HepG2 (cell line): Measurements from ENCODE around the gene MTF2. TPM values are rescaled to one million over a fixed set of nuclear protein-coding genes. Genes with fewer than 3 reads are reported as not detected.

ENCODE experiments used
- ATAC-seq: fragments of 200-7000 bp; cut with Tn5 transposase; 3 replicates; pipeline ENCODE4 v1.9.1; 2020; ENCODE audit warnings: mild to moderate bottlenecking, moderate library complexity
- BruUV-seq: library from RNA; stranded (reverse); fragments of 400-500 nt; replicated peaks from 2 replicates; lab custom pipeline; 2021; lab: Mats Ljungman, UMichigan
- CTCF ChIA-PET: fragments of 300-600 bp; formaldehyde crosslinking; extraction: SDS; loops from one replicate; lab custom pipeline; 2021; ENCODE audit warnings: low total read pairs, inconsistent platforms, low intra/inter-chr PET ratio; lab: Yijun Ruan, JAX
- POLR2A ChIA-PET: fragments of 350-600 bp; sonication (Branson Sonifier 250); formaldehyde crosslinking; loops from one replicate; lab custom pipeline; 2020; ENCODE audit warnings: antibody characterized with exemption, inconsistent platforms; lab: Yijun Ruan, JAX
- DNase-seq: peaks from one replicate; pipeline ENCODE4 v3.0.0-alpha.2; 2015; ENCODE audit warnings: low spot score
- FAIRE-seq: peaks from 3 replicates; lab custom pipeline; 2011; peaks lifted over from hg19 to GRCh38; lab: Jason Lieb, UNC
- H2AFZ ChIP-seq: one replicate; pipeline ENCODE4 v1.6.1; 2011; ENCODE audit warnings: low read length, inconsistent platforms
- H3K27ac ChIP-seq: fragments of 300-600 bp; 3 replicates; pipeline ENCODE4 v1.8.0; 2011; ENCODE audit warnings: mixed run types, mild to moderate bottlenecking, mixed read lengths, low read length, inconsistent platforms; ENCODE audit not compliant: insufficient read depth; ENCODE audit errors: extremely low read length
- H3K27me3 ChIP-seq, 2 experiments: fragments of 200-600 bp in 1 of 2; 2 replicates in 1 of 2; 3 replicates in 1 of 2; pipeline versions ENCODE4 v1.6.0 to v1.8.0; 2011; ENCODE audit warnings: low read length in 2 of 2, mild to moderate bottlenecking in 2 of 2, moderate library complexity in 2 of 2, inconsistent platforms in 1 of 2; ENCODE audit not compliant: insufficient read depth in 2 of 2, control insufficient read depth in 1 of 2
- H3K36me3 ChIP-seq, 2 experiments: fragments of 200-600 bp in 1 of 2; replicated peaks in 1 of 2; 2 replicates in 1 of 2; 3 replicates in 1 of 2; pipeline versions ENCODE4 v1.5.1 to v1.8.0; 2011; ENCODE audit warnings: low read length in 2 of 2, inconsistent platforms in 1 of 2; ENCODE audit not compliant: insufficient read depth in 2 of 2, control insufficient read depth in 1 of 2
- H3K4me1 ChIP-seq: 2 replicates; pipeline ENCODE4 v1.5.1; 2012; ENCODE audit warnings: low read length, inconsistent platforms; ENCODE audit not compliant: insufficient read depth
- H3K4me2 ChIP-seq: 2 replicates; pipeline ENCODE4 v1.6.0; 2011; ENCODE audit warnings: low read depth, low read length, inconsistent platforms
- H3K4me3 ChIP-seq, 3 experiments: fragments of 200-600 bp in 1 of 3; sonication (generic), shearing (Covaris generic) in 1 of 3; replicated peaks in 1 of 3; 2 replicates each; pipeline ENCODE4 v1.5.1; 2011 to 2016; ENCODE audit warnings: low read length in 3 of 3, inconsistent platforms in 2 of 3, low read depth in 2 of 3, mild to moderate bottlenecking in 2 of 3, control low read depth in 1 of 3, mixed read lengths in 1 of 3; ENCODE audit not compliant: insufficient read depth in 1 of 3
- H3K79me2 ChIP-seq: one replicate; pipeline ENCODE4 v1.6.1; 2011; ENCODE audit warnings: low read length, inconsistent platforms; ENCODE audit not compliant: insufficient read depth
- H3K9ac ChIP-seq: 2 replicates; pipeline ENCODE4 v1.6.0; 2011; ENCODE audit warnings: mild to moderate bottlenecking, low read depth, low read length, inconsistent platforms; ENCODE audit not compliant: insufficient read depth
- H3K9me3 ChIP-seq: 2 replicates; pipeline ENCODE4 v1.5.1; 2012; ENCODE audit warnings: mild to moderate bottlenecking, low read length
- H4K20me1 ChIP-seq: 2 replicates; pipeline ENCODE4 v1.6.0; 2011; ENCODE audit warnings: inconsistent platforms, mild to moderate bottlenecking, low read length, moderate library complexity; ENCODE audit not compliant: insufficient read depth
- ARHGAP35 ChIP-seq: sonication (generic); formaldehyde crosslinking; IDR thresholded peaks from 2 replicates; pipeline ENCODE4 v1.9.0; 2022; ENCODE audit warnings: mild to moderate bottlenecking, inconsistent platforms, moderate library complexity, missing genetic modification reagents, borderline replicate concordance
- ATF7-NPFF ChIP-seq: sonication (generic); formaldehyde crosslinking; IDR thresholded peaks from 2 replicates; pipeline ENCODE4 v1.8.1; 2023; ENCODE audit warnings: mild to moderate bottlenecking, low read depth, missing genetic modification reagents, moderate library complexity
- CHD4 ChIP-seq: fragments of 200-600 bp; sonication (generic); IDR thresholded peaks from 2 replicates; pipeline ENCODE4 v1.7.0; 2017; ENCODE audit warnings: mild to moderate bottlenecking, low read length, borderline replicate concordance
- DDIT3 ChIP-seq: sonication (generic); formaldehyde crosslinking; IDR thresholded peaks from 2 replicates; pipeline ENCODE4 v1.4.0; 2020; ENCODE audit warnings: mild to moderate bottlenecking, missing genetic modification reagents
- JUND ChIP-seq: sonication (generic); formaldehyde crosslinking; IDR thresholded peaks from 2 replicates; pipeline ENCODE4 v1.8.0; 2022; ENCODE audit warnings: mild to moderate bottlenecking, missing genetic modification reagents
- KLF6 ChIP-seq: IDR thresholded peaks from 2 replicates; pipeline ENCODE4 v1.8.0; 2016; ENCODE audit warnings: missing biosample characterization, missing genetic modification reagents
- MEF2D ChIP-seq: sonication (generic); formaldehyde crosslinking; IDR thresholded peaks from 2 replicates; pipeline ENCODE4 v1.5.1; 2020; ENCODE audit warnings: mild to moderate bottlenecking, missing genetic modification reagents
- MEIS2 ChIP-seq: sonication (generic); formaldehyde crosslinking; IDR thresholded peaks from 2 replicates; pipeline ENCODE4 v1.9.0; 2021; ENCODE audit warnings: mild to moderate bottlenecking, missing genetic modification reagents
- NFE2L2 ChIP-seq: fragments of 150-350 bp; IDR thresholded peaks from 2 replicates; pipeline ENCODE4 v1.6.1; 2014; ENCODE audit warnings: low read length
- PAX8 ChIP-seq: sonication (generic); formaldehyde crosslinking; IDR thresholded peaks from 2 replicates; pipeline ENCODE4 v1.8.0; 2022; ENCODE audit warnings: mild to moderate bottlenecking, missing genetic modification reagents, borderline replicate concordance
- PHF8 ChIP-seq: sonication (generic); formaldehyde crosslinking; IDR thresholded peaks from 2 replicates; pipeline ENCODE4 v1.5.0; 2020; ENCODE audit warnings: missing genetic modification reagents
- ZNF253 ChIP-seq: sonication (generic); formaldehyde crosslinking; IDR thresholded peaks from 2 replicates; pipeline ENCODE4 v1.8.0; 2022; ENCODE audit warnings: mild to moderate bottlenecking, missing genetic modification reagents, borderline replicate concordance
- ZNF414 ChIP-seq: sonication (generic); formaldehyde crosslinking; IDR thresholded peaks from 2 replicates; pipeline ENCODE4 v1.5.0; 2020; ENCODE audit warnings: missing genetic modification reagents
- WGBS: methylation state at CpG from one replicate; pipeline ENCODE4 v1.1.6; 2017; ENCODE audit warnings: low lambda C conversion rate; 5-methylcytosine and 5-hydroxymethylcytosine counted together
- in situ Hi-C: cut with HindIII; loops from 2 replicates; pipeline ENCODE4 v1.10.0; 2017; ENCODE audit warnings: low pct_unique_long_range_greater_than_20kb; ENCODE audit not compliant: extremely low pct_ligation_motif_present
- intact Hi-C: fragments of 100-400 bp; cut with micrococcal nuclease; formaldehyde crosslinking; loops from one replicate; pipeline ENCODE4 v1.10.0; 2022; ENCODE audit not compliant: unreplicated experiment
- polyA plus RNA-seq, 8 experiments: library from polyadenylated mRNA; depleted of rRNA in 3 of 8; stranded (reverse) in 7 of 8; unstranded in 1 of 8; fragments of >200 nt; fragmentation: Illumina TruSeq in 4 of 8; extraction: Trizol in 4 of 8; gene quantifications; 2 replicates each; pipeline versions ENCODE4 v1.2.1 to v1.2.3, GENCODE V29; 2011 to 2016; ENCODE audit warnings: low read depth in 4 of 8, missing spikeins in 1 of 8, mixed read lengths in 1 of 8; ENCODE audit not compliant: insufficient read depth in 1 of 8
- total RNA-seq, 5 experiments: library from RNA; depleted of rRNA; stranded (reverse); fragments of >200 nt; fragmentation: Illumina TruSeq; extraction: Trizol; gene quantifications; 2 replicates each; pipeline ENCODE4 v1.2.3, GENCODE V29; 2016; ENCODE audit warnings: low read depth in 1 of 5

The MTF2 gene
- total and polyA plus RNA-seq, 2 of the 13 experiments (the other 11 are each of a cell fraction or from before 2014, with no cell fraction given) = 48.7 to 53.9 TPM

GRCh38 chr1:93031711-93032110 lies 47.4 kb upstream of the MTF2 start:
- ATAC-seq = no peak
- no peak overlapping the region for H3K4me2 ChIP-seq
- no peak for FAIRE-seq

GRCh38 chr1:93033029-93033428 lies 46.1 kb upstream of the MTF2 start:
- no peaks in the 10 kb centered on the region; a peak in 1 of 5 replicates for H3K27me3 ChIP-seq
- no peak overlapping the region for H2AFZ ChIP-seq
- H3K79me2 ChIP-seq = no peaks in the 10 kb centered on the region
- ChIA-PET POLR2A (no interaction called here), CTCF (no interaction called here)
- H3K4me1 ChIP-seq = peaks cover 6% of the 10 kb centered on the region; the same call in 1 of the 2 replicates
- intact Hi-C loops = no loop called here
- no peaks in the 10 kb centered on the region for H3K36me3 ChIP-seq
- no peaks in the 10 kb centered on the region for H3K9me3 ChIP-seq
- no peak overlapping the region for H3K27ac ChIP-seq
- 40% methylated on average over 5 of the region's 5 CpGs for WGBS
- no TSS peak for BruUV-seq
- H4K20me1 ChIP-seq = no peaks in the 10 kb centered on the region
- in situ Hi-C loops = no loop called here
- FAIRE-seq (no peak), DNase-seq (no peak), ATAC-seq (no peak)
- H3K9ac ChIP-seq = no peak overlapping the region
- no peak overlapping the region for H3K4me2 ChIP-seq
- no peak for TF ChIP-seq DDIT3 (CRISPR knock-in tag)
- peak; percentile 70 for TF ChIP-seq NFE2L2
- H3K4me3 ChIP-seq = no peak overlapping the region

More at GRCh38 chr1:93031711-93032110, 47.4 kb upstream of the MTF2 start:
- 3% methylated on average over 3 of the region's 3 CpGs for WGBS
- in situ Hi-C loops = no loop called here
- no peaks in the 10 kb centered on the region for H4K20me1 ChIP-seq
- intact Hi-C loops = no loop called here
- TF ChIP-seq ZNF414 (no peak), ZNF253 (CRISPR knock-in tag) (no peak), MEIS2 (CRISPR knock-in tag) (no peak), PHF8 (CRISPR knock-in tag) (no peak), CHD4 (no peak), KLF6 (no peak), JUND (CRISPR knock-in tag) (no peak), ARHGAP35 (CRISPR knock-in tag) (no peak), PAX8 (no peak), ATF7-NPFF (no peak), MEF2D (no peak)
- peaks cover 5% of the 10 kb centered on the region; the same call in 1 of the 2 replicates for H3K4me1 ChIP-seq
- ChIA-PET CTCF (no interaction called here), POLR2A (no interaction called here)
- BruUV-seq = no TSS peak
- H3K36me3 ChIP-seq = no peaks in the 10 kb centered on the region
- no peaks in the 10 kb centered on the region for H3K9me3 ChIP-seq
- no peaks in the 10 kb centered on the region for H3K79me2 ChIP-seq
- H3K4me3 ChIP-seq = no peak overlapping the region
- DNase-seq = no peak
- H3K27ac ChIP-seq = no peak overlapping the region
- H2AFZ ChIP-seq = no peak overlapping the region
- no peak overlapping the region for H3K9ac ChIP-seq
- no peaks in the 10 kb centered on the region; a peak in 1 of 5 replicates for H3K27me3 ChIP-seq
